D721Med (cell line): ENCODE measurements around the gene B4GALNT4.
"Not testable (repeated sequence)": the region's sequence is repeated elsewhere in the genome, so short reads cannot be mapped to it uniquely, and the experiment has no call there.

Experiments
- DNase-seq: peaks from one replicate; pipeline ENCODE4 v3.0.0; 2011; ENCODE audit warnings: low spot score; ENCODE audit not compliant: insufficient read length
- FAIRE-seq: peaks from 2 replicates; lab custom pipeline; 2011; peaks lifted over from hg19 to GRCh38; lab: Jason Lieb, UNC
- CTCF ChIP-seq: IDR thresholded peaks from 2 replicates; pipeline ENCODE4 v1.5.1; 2012; ENCODE audit warnings: mild to moderate bottlenecking, control low read depth; ENCODE audit not compliant: insufficient read depth; ENCODE audit errors: missing control alignments

The B4GALNT4 gene

GRCh38 chr11:327581-327923, 41.7 kb upstream of the B4GALNT4 start:
- no peak for TF ChIP-seq CTCF
- DNase-seq: no peak
- FAIRE-seq: no peak

- TF ChIP-seq CTCF: no peak
- no peak for FAIRE-seq
Observed at GRCh38 chr11:328012-328411, 41.3 kb upstream of the B4GALNT4 start.

GRCh38 chr11:328516-329100, 40.7 kb upstream of the B4GALNT4 start:
- not testable (repeated sequence) for FAIRE-seq, DNase-seq

More at GRCh38 chr11:328012-328411, 41.3 kb upstream of the B4GALNT4 start:
- DNase-seq: no peak

GRCh38 chr11:329886-330253, 39.4 kb upstream of the B4GALNT4 start:
- DNase-seq (no peak), FAIRE-seq (no peak)
- TF ChIP-seq CTCF: no peak

GRCh38 chr11:330307-330693, 39.0 kb upstream of the B4GALNT4 start:
- no peak for DNase-seq
- FAIRE-seq: no peak
- TF ChIP-seq CTCF: no peak

GRCh38 chr11:330694-331357, 38.5 kb upstream of the B4GALNT4 start:
- FAIRE-seq (no peak), DNase-seq (no peak)
- TF ChIP-seq CTCF: no peak

- DNase-seq: no peak
- TF ChIP-seq CTCF: no peak
- FAIRE-seq: no peak
Observed at GRCh38 chr11:331358-332060, 37.8 kb upstream of the B4GALNT4 start.
